ENCODE data around the gene C8B. TPM values are rescaled to one million over a fixed set of nuclear protein-coding genes. Genes with fewer than 3 reads are reported as not detected.

The C8B gene
- polyA plus RNA-seq, 1 donor from 2014 or later: not detected

- Histone ChIP-seq H3K9ac (ENCODE audit: low read length) (no peak overlapping the region), H3K36me3 (ENCODE audit: insufficient read depth, low read length) (no peaks in the 10 kb centered on the region), H3K27ac (ENCODE audit: low read length) (no peak overlapping the region), H3K4me3 (ENCODE audit: low read length) (no peak overlapping the region), H3F3A (ENCODE audit: insufficient read depth, low read length, poor library complexity, severe bottlenecking) (no peaks in the 10 kb centered on the region), H3K4me2 (ENCODE audit: low read length) (no peak overlapping the region), H3K9me3 (ENCODE audit: low read length) (no peaks in the 10 kb centered on the region), H3K27me3 (ENCODE audit: insufficient read depth, low read depth, low read length) (no peaks in the 10 kb centered on the region), H4K20me1 (ENCODE audit: insufficient read depth) (no peaks in the 10 kb centered on the region), H2AFZ (ENCODE audit: low read depth, low read length) (no peak overlapping the region), H3K9me2 (ENCODE audit: insufficient read depth, low read length) (no peaks in the 10 kb centered on the region), H3K79me2 (replicated peaks; ENCODE audit: insufficient read depth, low read length) (no peaks in the 10 kb centered on the region)
- TF ChIP-seq EP300 (conservative IDR thresholded peaks at IDR 0.05; ENCODE audit: poor library complexity, severe bottlenecking): no peak
- TF ChIP-seq POLR2AphosphoS5 (IDR thresholded peaks at IDR 0.05): no peak
- TF ChIP-seq RAD21 (conservative IDR thresholded peaks at IDR 0.05): no peak
- no peak for TF ChIP-seq EZH2 (IDR thresholded peaks at IDR 0.05; ENCODE audit: borderline replicate concordance, insufficient read depth, low read length, poor library complexity, severe bottlenecking)
- TF ChIP-seq, protein P1, sequence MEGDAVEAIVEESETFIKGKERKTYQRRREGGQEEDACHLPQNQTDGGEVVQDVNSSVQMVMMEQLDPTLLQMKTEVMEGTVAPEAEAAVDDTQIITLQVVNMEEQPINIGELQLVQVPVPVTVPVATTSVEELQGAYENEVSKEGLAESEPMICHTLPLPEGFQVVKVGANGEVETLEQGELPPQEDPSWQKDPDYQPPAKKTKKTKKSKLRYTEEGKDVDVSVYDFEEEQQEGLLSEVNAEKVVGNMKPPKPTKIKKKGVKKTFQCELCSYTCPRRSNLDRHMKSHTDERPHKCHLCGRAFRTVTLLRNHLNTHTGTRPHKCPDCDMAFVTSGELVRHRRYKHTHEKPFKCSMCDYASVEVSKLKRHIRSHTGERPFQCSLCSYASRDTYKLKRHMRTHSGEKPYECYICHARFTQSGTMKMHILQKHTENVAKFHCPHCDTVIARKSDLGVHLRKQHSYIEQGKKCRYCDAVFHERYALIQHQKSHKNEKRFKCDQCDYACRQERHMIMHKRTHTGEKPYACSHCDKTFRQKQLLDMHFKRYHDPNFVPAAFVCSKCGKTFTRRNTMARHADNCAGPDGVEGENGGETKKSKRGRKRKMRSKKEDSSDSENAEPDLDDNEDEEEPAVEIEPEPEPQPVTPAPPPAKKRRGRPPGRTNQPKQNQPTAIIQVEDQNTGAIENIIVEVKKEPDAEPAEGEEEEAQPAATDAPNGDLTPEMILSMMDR (IDR thresholded peaks at IDR 0.05; ENCODE audit: poor library complexity, severe bottlenecking): no peak
- no peak for TF ChIP-seq REST (IDR thresholded peaks at IDR 0.05; ENCODE audit: borderline replicate concordance)
- no peak for TF ChIP-seq SMC3 (conservative IDR thresholded peaks at IDR 0.05; ENCODE audit: poor library complexity)
- TF ChIP-seq TAF1 (IDR thresholded peaks at IDR 0.05; ENCODE audit: low read depth): no peak
- no peak for TF ChIP-seq MXI1 (conservative IDR thresholded peaks at IDR 0.05; ENCODE audit: poor library complexity, severe bottlenecking)
Measured at GRCh38 chr1:56927171-56927570, 38.6 kb downstream of the C8B start.

DNA sequence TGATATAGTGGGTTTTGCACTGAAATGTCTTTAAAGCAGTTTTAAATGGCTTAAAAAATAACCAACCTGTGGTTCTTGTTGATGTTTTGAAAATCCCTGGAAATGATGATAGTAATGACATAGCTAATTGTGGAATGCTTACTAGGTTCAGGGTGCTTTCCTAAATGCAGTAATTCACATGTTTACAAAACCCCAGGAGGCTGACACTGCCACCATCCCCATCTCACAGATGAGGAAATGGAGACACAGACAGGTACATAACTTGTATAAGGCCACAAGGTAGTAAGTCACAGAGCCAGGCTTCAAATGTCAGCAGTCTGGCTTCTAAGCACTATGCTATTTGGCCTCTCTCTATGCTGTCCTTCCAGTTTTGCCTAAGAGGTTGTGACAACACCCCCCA, 40.6 kb downstream of the C8B start:
- Histone ChIP-seq H3K9me2 (ENCODE audit: insufficient read depth, low read length) (no peaks in the 10 kb centered on the region), H3K4me2 (ENCODE audit: low read length) (no peak overlapping the region), H3F3A (ENCODE audit: insufficient read depth, low read length, poor library complexity, severe bottlenecking) (no peaks in the 10 kb centered on the region), H2AFZ (ENCODE audit: low read depth, low read length) (no peak overlapping the region), H3K9me3 (ENCODE audit: low read length) (no peaks in the 10 kb centered on the region), H3K36me3 (ENCODE audit: insufficient read depth, low read length) (no peaks in the 10 kb centered on the region), H3K27ac (ENCODE audit: low read length) (no peak overlapping the region), H3K9ac (ENCODE audit: low read length) (no peak overlapping the region), H3K27me3 (ENCODE audit: insufficient read depth, low read depth, low read length) (no peaks in the 10 kb centered on the region), H3K79me2 (replicated peaks; ENCODE audit: insufficient read depth, low read length) (no peaks in the 10 kb centered on the region), H4K20me1 (ENCODE audit: insufficient read depth) (no peaks in the 10 kb centered on the region), H3K4me3 (ENCODE audit: low read length) (no peak overlapping the region)
- TF ChIP-seq REST (IDR thresholded peaks at IDR 0.05; ENCODE audit: borderline replicate concordance) (no peak), MXI1 (conservative IDR thresholded peaks at IDR 0.05; ENCODE audit: poor library complexity, severe bottlenecking) (no peak), SMC3 (conservative IDR thresholded peaks at IDR 0.05; ENCODE audit: poor library complexity) (no peak), TAF1 (IDR thresholded peaks at IDR 0.05; ENCODE audit: low read depth) (no peak), EZH2 (IDR thresholded peaks at IDR 0.05; ENCODE audit: borderline replicate concordance, insufficient read depth, low read length, poor library complexity, severe bottlenecking) (no peak), EP300 (conservative IDR thresholded peaks at IDR 0.05; ENCODE audit: poor library complexity, severe bottlenecking) (no peak)
- TF ChIP-seq, protein P1 (IDR thresholded peaks at IDR 0.05; ENCODE audit: poor library complexity, severe bottlenecking): no peak
